Measurements from ENCODE around the gene GP2. TPM values are rescaled to one million over a fixed set of nuclear protein-coding genes. Genes with fewer than 3 reads are reported as not detected.

GP2 gene
- total RNA-seq, 4 donors from 2014 or later = 0.46 to 3.7 (median 2.3) TPM; not detected in 1

DNA sequence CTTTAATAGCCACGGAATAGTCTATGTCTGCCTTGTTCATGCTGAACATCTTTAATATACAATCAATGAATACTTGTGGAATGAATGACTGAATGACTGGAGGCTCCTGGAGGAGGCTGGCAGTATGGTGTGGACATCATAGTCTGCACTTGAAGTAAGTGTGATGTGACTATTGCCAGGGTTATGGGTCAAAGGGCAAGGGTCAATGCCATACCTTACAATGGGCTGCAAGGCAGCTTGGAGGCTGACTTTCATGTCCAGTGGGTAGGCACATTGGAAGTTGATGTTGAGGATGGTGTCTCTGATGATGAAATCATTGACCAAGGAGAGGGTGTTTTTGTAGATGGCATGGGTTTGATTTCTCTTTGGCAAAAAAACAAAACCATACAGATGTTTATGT lies 7.9 kb downstream of the GP2 start:
- WGBS, 2 donors = 74 to 90% methylated on average over 1 of the region's 1 CpG
- DNase-seq (ENCODE audit: low spot score in 2 of 2) = no peak
- intact Hi-C loops (cut with DNase I; ENCODE audit: low total_unique reads) = no loop called here
- TF ChIP-seq POLR2A (IDR thresholded peaks at IDR 0.05) = no peak
- TF ChIP-seq, protein P1, sequence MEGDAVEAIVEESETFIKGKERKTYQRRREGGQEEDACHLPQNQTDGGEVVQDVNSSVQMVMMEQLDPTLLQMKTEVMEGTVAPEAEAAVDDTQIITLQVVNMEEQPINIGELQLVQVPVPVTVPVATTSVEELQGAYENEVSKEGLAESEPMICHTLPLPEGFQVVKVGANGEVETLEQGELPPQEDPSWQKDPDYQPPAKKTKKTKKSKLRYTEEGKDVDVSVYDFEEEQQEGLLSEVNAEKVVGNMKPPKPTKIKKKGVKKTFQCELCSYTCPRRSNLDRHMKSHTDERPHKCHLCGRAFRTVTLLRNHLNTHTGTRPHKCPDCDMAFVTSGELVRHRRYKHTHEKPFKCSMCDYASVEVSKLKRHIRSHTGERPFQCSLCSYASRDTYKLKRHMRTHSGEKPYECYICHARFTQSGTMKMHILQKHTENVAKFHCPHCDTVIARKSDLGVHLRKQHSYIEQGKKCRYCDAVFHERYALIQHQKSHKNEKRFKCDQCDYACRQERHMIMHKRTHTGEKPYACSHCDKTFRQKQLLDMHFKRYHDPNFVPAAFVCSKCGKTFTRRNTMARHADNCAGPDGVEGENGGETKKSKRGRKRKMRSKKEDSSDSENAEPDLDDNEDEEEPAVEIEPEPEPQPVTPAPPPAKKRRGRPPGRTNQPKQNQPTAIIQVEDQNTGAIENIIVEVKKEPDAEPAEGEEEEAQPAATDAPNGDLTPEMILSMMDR (IDR thresholded peaks at IDR 0.05) = no peak
- no peak overlapping the region for H3K4me3 ChIP-seq (ENCODE audit: low read depth, poor library complexity, severe bottlenecking)

DNA sequence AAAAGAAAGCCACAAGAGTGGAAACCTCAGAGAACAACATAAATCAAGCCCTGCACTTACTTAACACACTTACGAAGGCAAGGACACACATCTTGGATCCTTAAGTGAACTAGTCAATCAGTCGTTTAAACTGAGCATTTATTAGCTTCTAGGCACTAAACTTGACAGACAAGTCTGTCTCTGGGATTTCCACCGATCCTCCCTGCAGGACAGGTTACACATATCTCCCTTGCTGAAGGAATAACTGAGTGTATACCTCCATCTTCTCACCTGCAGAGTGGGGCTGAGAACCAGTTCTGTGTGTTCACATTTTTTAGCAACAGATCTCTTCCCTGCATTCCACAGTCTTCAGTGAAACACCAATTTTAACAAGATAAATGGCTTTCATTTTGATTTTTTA lies 8.9 kb downstream of the GP2 start:
- DNase-seq (ENCODE audit: low spot score in 2 of 2) = no peak
- no peak for TF ChIP-seq POLR2A (IDR thresholded peaks at IDR 0.05)
- TF ChIP-seq, protein P1 (IDR thresholded peaks at IDR 0.05) = no peak
- no peak overlapping the region for H3K4me3 ChIP-seq (ENCODE audit: low read depth, poor library complexity, severe bottlenecking)
- intact Hi-C loops (cut with DNase I; ENCODE audit: low total_unique reads) = no loop called here
- WGBS, 2 donors = 39 to 40% methylated on average over 3 of the region's 3 CpGs

DNA sequence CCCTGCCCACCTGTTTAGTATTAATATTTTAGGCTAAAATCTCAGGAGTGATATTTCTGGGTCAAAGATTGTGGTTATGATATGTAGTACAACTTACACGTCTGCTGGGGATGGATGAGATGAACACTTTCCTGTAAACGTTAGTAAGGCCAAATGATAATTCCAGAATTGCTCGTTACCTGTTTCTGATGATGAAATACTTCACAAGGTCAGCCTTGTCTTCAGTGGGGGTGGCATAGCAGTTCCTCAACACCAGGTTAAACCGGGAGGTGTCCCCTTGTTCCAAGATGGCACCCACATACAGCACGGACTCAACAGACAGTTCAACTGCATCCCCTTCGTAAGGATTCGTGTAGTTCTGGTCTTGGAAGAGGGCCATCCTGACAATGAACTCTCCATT lies 9.3 kb downstream of the GP2 start:
- DNase-seq (ENCODE audit: low spot score in 2 of 2) = no peak
- intact Hi-C loops (cut with DNase I; ENCODE audit: low total_unique reads) = no loop called here
- 69 to 74% methylated on average over 7 of the region's 7 CpGs for WGBS, 2 donors

DNA sequence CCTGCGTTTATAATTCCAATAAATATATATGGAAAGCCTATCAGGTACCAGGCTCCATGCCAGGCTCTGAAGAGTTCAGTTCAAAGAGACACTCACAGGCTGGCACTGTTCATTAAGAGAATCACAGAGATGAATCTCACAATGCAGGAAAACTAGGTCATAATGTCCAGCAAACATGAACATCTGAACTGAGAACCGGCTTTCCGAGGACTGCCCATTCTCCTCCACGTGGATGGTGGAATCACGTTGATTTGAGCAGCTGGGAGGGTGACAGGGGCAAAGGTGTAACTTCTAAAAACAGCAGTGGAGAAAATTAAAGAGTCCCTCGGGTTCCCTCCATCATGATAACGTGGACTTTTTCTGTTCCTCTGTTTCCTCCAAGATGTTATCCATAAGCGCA lies 10.2 kb downstream of the GP2 start:
- no peak for TF ChIP-seq POLR2A (IDR thresholded peaks at IDR 0.05)
- TF ChIP-seq, protein P1 (IDR thresholded peaks at IDR 0.05) = no peak
- intact Hi-C loops (cut with DNase I; ENCODE audit: low total_unique reads) = no loop called here
- H3K4me3 ChIP-seq (ENCODE audit: low read depth, poor library complexity, severe bottlenecking) = no peak overlapping the region
- WGBS, 2 donors = 57 to 68% methylated on average over 8 of the region's 8 CpGs
- no peak for DNase-seq (ENCODE audit: low spot score in 2 of 2)

More for the DNA sequence above, 9.3 kb downstream of the GP2 start:
- TF ChIP-seq, protein P1 (IDR thresholded peaks at IDR 0.05) = no peak
- no peak for TF ChIP-seq POLR2A (IDR thresholded peaks at IDR 0.05)
- no peak overlapping the region for H3K4me3 ChIP-seq (ENCODE audit: low read depth, poor library complexity, severe bottlenecking)

DNA sequence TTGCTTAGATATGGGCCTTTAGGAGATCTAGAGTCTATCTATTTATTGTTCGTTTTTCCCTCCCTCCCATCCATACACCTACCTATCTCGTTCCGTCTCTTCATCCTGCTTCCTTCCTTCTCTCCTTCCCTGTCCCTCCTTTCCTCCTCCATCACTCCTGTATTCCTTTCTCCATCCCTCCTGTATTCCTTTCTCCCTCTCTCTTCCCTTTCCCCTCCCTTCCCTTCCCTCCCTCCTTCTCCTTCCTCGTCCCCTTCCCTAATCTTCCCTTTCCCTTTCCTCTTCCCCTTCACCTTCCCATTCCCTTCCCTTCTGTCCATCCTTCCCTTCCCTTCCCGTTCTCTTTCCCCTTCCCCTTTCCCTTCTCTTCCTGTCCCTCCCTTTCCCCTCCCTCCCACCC lies 10.6 kb downstream of the GP2 start:
- H3K4me3 ChIP-seq (ENCODE audit: low read depth, poor library complexity, severe bottlenecking) = no peak overlapping the region
- WGBS, 2 donors = 56 to 67% methylated on average over 5 of the region's 5 CpGs
- intact Hi-C loops (cut with DNase I; ENCODE audit: low total_unique reads) = no loop called here
- no peak for TF ChIP-seq POLR2A (IDR thresholded peaks at IDR 0.05)
- TF ChIP-seq, protein P1 (IDR thresholded peaks at IDR 0.05) = peak in 1 of 3 donors; percentile 30
- DNase-seq (ENCODE audit: low spot score in 2 of 2) = no peak

DNA sequence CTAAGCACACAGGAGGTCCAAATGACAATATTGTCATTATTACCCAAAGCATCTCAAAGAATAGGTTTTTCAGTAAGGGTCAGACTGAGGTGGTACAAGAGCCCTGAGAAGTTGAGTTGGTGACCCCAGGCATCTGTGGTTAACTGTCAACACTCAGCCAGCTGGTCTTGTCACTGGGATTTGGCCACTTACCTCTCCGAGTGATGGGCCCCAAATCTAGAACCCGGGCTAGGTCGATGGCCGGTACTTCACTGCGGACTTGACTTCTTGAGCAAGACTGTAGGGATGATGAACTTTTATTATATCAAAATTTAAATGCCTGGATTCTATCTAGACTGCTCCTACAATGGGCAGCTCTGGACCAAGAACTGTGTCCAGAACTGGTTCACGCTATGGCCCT lies 11.5 kb downstream of the GP2 start:
- no peak for DNase-seq (ENCODE audit: low spot score in 2 of 2)
- intact Hi-C loops (cut with DNase I; ENCODE audit: low total_unique reads) = no loop called here
- no peak overlapping the region for H3K4me3 ChIP-seq (ENCODE audit: low read depth, poor library complexity, severe bottlenecking)
- TF ChIP-seq, protein P1 (IDR thresholded peaks at IDR 0.05) = no peak
- TF ChIP-seq POLR2A (IDR thresholded peaks at IDR 0.05) = no peak
- WGBS, 2 donors = 94 to 95% methylated on average over 6 of the region's 6 CpGs

All from lower leg skin (tissue), 4 donors.